Adipocyte (in vitro differentiated cells): ENCODE data around the gene SPATA31C1.
"Not testable (repeated sequence)": the region's sequence is repeated elsewhere in the genome, so short reads cannot be mapped to it uniquely, and the experiment has no call there.

Experiments used
- DNase-seq: peaks from one replicate; pipeline ENCODE4 v3.0.0-alpha.2; 2015; ENCODE audit warnings: low read depth
- H3K27me3 ChIP-seq: replicated peaks from 2 replicates; pipeline ENCODE4 v1.7.0; 2013; ENCODE audit warnings: mild to moderate bottlenecking, low read length, moderate library complexity; ENCODE audit not compliant: control insufficient read depth, insufficient read depth
- H3K36me3 ChIP-seq: 2 replicates; pipeline ENCODE4 v1.7.0; 2013; ENCODE audit warnings: low read length, mild to moderate bottlenecking, moderate library complexity; ENCODE audit not compliant: control insufficient read depth, insufficient read depth, severe bottlenecking
- H3K4me1 ChIP-seq: 2 replicates; pipeline ENCODE4 v1.7.0; 2013; ENCODE audit warnings: mild to moderate bottlenecking, low read length, moderate library complexity; ENCODE audit not compliant: control insufficient read depth, insufficient read depth
- H3K4me3 ChIP-seq: 2 replicates; pipeline ENCODE4 v1.7.0; 2013; ENCODE audit warnings: mild to moderate bottlenecking, low read length, moderate library complexity
- H3K9ac ChIP-seq: 2 replicates; pipeline ENCODE4 v1.7.0; 2013; ENCODE audit warnings: mild to moderate bottlenecking, low read length, moderate library complexity
- H3K9me3 ChIP-seq: 2 replicates; pipeline ENCODE4 v1.7.0; 2013; ENCODE audit warnings: mild to moderate bottlenecking, low read length, moderate library complexity; ENCODE audit not compliant: control insufficient read depth

Gene SPATA31C1

GRCh38 chr9:87887661-87888480 is 29.9 kb upstream of the SPATA31C1 start:
- Histone ChIP-seq H3K27me3 (no peaks in the 10 kb centered on the region), H3K9me3 (no peaks in the 10 kb centered on the region), H3K36me3 (no peaks in the 10 kb centered on the region), H3K9ac (no peak overlapping the region), H3K4me1 (no peaks in the 10 kb centered on the region), H3K4me3 (no peak overlapping the region)
- DNase-seq = no peak

GRCh38 chr9:87888501-87888900 is 29.3 kb upstream of the SPATA31C1 start:
- Histone ChIP-seq H3K4me1 (no peaks in the 10 kb centered on the region), H3K9ac (no peak overlapping the region), H3K36me3 (no peaks in the 10 kb centered on the region), H3K9me3 (no peaks in the 10 kb centered on the region), H3K27me3 (no peaks in the 10 kb centered on the region), H3K4me3 (no peak overlapping the region)
- no peak for DNase-seq

GRCh38 chr9:87889065-87889881 is 28.5 kb upstream of the SPATA31C1 start:
- Histone ChIP-seq H3K9ac (no peak overlapping the region), H3K27me3 (no peaks in the 10 kb centered on the region), H3K36me3 (no peaks in the 10 kb centered on the region), H3K4me3 (no peak overlapping the region), H3K9me3 (no peaks in the 10 kb centered on the region), H3K4me1 (no peaks in the 10 kb centered on the region)
- DNase-seq = no peak

- DNase-seq = no peak
- Histone ChIP-seq H3K4me1 (no peaks in the 10 kb centered on the region), H3K4me3 (no peak overlapping the region), H3K27me3 (no peaks in the 10 kb centered on the region), H3K9ac (no peak overlapping the region), H3K9me3 (no peaks in the 10 kb centered on the region), H3K36me3 (no peaks in the 10 kb centered on the region)
Measured at GRCh38 chr9:87889882-87890252, 27.9 kb upstream of the SPATA31C1 start.

- H3K4me3 ChIP-seq = no peak overlapping the region
- no peaks in the 10 kb centered on the region for H3K27me3 ChIP-seq
- no peaks in the 10 kb centered on the region for H3K4me1 ChIP-seq
- no peaks in the 10 kb centered on the region for H3K9me3 ChIP-seq
- no peak for DNase-seq
- H3K9ac ChIP-seq = no peak overlapping the region
- H3K36me3 ChIP-seq = no peaks in the 10 kb centered on the region
Measured at GRCh38 chr9:87890837-87891236, 26.9 kb upstream of the SPATA31C1 start.

GRCh38 chr9:87891754-87892153 is 26.0 kb upstream of the SPATA31C1 start:
- Histone ChIP-seq H3K4me1 (no peaks in the 10 kb centered on the region), H3K27me3 (no peaks in the 10 kb centered on the region), H3K9me3 (no peaks in the 10 kb centered on the region), H3K4me3 (no peak overlapping the region), H3K36me3 (no peaks in the 10 kb centered on the region), H3K9ac (no peak overlapping the region)
- DNase-seq = peak; percentile 53

- Histone ChIP-seq H3K4me3 (no peak overlapping the region), H3K4me1 (no peaks in the 10 kb centered on the region), H3K9me3 (no peaks in the 10 kb centered on the region), H3K9ac (no peak overlapping the region), H3K36me3 (no peaks in the 10 kb centered on the region), H3K27me3 (no peaks in the 10 kb centered on the region)
- no peak for DNase-seq
Measured at GRCh38 chr9:87892956-87893355, 24.8 kb upstream of the SPATA31C1 start.

GRCh38 chr9:87894998-87895625 is 22.6 kb upstream of the SPATA31C1 start:
- Histone ChIP-seq H3K36me3 (no peaks in the 10 kb centered on the region), H3K4me3 (no peak overlapping the region), H3K9ac (no peak overlapping the region), H3K27me3 (no peaks in the 10 kb centered on the region), H3K9me3 (no peaks in the 10 kb centered on the region), H3K4me1 (no peaks in the 10 kb centered on the region)
- no peak for DNase-seq

GRCh38 chr9:87896891-87897290 is 20.9 kb upstream of the SPATA31C1 start:
- no peaks in the 10 kb centered on the region for H3K4me1 ChIP-seq
- DNase-seq = no peak
- no peaks in the 10 kb centered on the region for H3K36me3 ChIP-seq
- no peak overlapping the region for H3K4me3 ChIP-seq
- H3K9ac ChIP-seq = no peak overlapping the region
- no peaks in the 10 kb centered on the region for H3K27me3 ChIP-seq
- no peaks in the 10 kb centered on the region for H3K9me3 ChIP-seq

- H3K9ac ChIP-seq = no peak overlapping the region
- no peak for DNase-seq
- H3K4me1 ChIP-seq = no peaks in the 10 kb centered on the region
- no peaks in the 10 kb centered on the region for H3K27me3 ChIP-seq
- no peaks in the 10 kb centered on the region for H3K36me3 ChIP-seq
- no peaks in the 10 kb centered on the region for H3K9me3 ChIP-seq
- no peak overlapping the region for H3K4me3 ChIP-seq
Measured at GRCh38 chr9:87898151-87898550, 19.6 kb upstream of the SPATA31C1 start.

- not testable (repeated sequence) for H3K4me3 ChIP-seq, H3K9ac ChIP-seq, H3K9me3 ChIP-seq, H3K27me3 ChIP-seq, H3K36me3 ChIP-seq, H3K4me1 ChIP-seq, DNase-seq
Measured at GRCh38 chr9:87902371-87902770, 15.4 kb upstream of the SPATA31C1 start.
